ENCODE results near the gene KRT39. TPM values are rescaled to one million over a fixed set of nuclear protein-coding genes. Genes with fewer than 3 reads are reported as not detected.

Gene KRT39
- total RNA-seq, 1 donor = 0.36 TPM

DNA sequence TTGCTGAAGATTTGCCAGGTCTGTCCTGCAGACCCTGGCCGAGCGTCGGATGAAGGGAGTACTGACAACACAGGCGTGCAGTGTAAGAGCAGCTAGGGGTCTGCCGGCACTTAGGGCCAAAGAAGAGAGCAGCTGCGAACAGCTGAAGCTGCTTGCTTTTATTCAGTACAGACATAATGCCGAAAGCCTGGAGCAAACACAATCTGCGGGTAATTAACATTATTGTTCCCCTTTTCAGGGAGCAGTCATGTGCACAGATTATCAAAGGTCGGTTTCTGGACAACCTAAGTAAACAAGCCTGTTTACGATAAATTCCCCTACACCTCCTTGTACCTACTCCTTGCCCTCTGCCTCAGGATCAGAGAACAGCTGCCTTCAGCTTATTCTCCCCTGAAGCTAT, 17.3 kb downstream of the KRT39 start:
- no peak overlapping the region for H3K27ac ChIP-seq (ENCODE audit: low read depth, low read length)
- H3K9me3 ChIP-seq (ENCODE audit: low read depth, low read length) = no peaks in the 10 kb centered on the region
- no peak overlapping the region for H3K4me3 ChIP-seq (ENCODE audit: insufficient read depth, low read length)
- no peaks in the 10 kb centered on the region for H3K27me3 ChIP-seq (ENCODE audit: insufficient read depth, low read length)
- peaks cover 32% of the 10 kb centered on the region for H3K4me1 ChIP-seq (ENCODE audit: insufficient read depth, low read length)
- no peak for DNase-seq (ENCODE audit: insufficient read length, low spot score, missing footprints)
- no peaks in the 10 kb centered on the region for H4K20me1 ChIP-seq (ENCODE audit: insufficient read depth, low read length)
- H3K36me3 ChIP-seq (ENCODE audit: insufficient read depth, low read length) = no peaks in the 10 kb centered on the region
- H3K4me2 ChIP-seq (ENCODE audit: insufficient read depth, low read length) = no peak overlapping the region
- no peaks in the 10 kb centered on the region for H3K79me2 ChIP-seq (ENCODE audit: insufficient read depth, low read length)
- H2AFZ ChIP-seq (ENCODE audit: low read length) = peak overlapping the region; percentile 74
- TF ChIP-seq CTCF (IDR thresholded peaks at IDR 0.05; ENCODE audit: extremely low read depth, low read depth, low read length) = no peak

DNA sequence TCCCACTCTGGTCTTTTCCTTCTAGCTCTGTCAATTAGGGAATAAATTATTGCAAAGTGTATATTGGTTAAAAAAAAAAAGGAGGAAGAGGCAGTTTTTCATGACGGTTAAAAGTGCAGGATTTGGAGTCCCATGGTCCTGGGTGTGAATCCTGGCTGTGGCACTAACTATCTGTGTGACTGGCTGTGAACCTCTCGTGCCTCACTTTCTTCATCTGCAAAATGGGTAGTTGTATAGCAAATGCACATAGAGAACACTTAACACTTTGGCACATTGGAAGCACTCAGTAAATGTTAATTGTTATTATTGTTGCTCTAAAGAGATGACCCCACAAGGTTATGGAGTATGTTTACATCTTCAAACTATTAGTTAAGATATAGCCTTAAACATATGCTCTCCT, 18.8 kb downstream of the KRT39 start:
- peak overlapping the region; percentile 30 for H2AFZ ChIP-seq (ENCODE audit: low read length)
- no peaks in the 10 kb centered on the region for H3K36me3 ChIP-seq (ENCODE audit: insufficient read depth, low read length)
- H4K20me1 ChIP-seq (ENCODE audit: insufficient read depth, low read length) = no peaks in the 10 kb centered on the region
- no peak overlapping the region for H3K27ac ChIP-seq (ENCODE audit: low read depth, low read length)
- no peaks in the 10 kb centered on the region for H3K27me3 ChIP-seq (ENCODE audit: insufficient read depth, low read length)
- no peak for DNase-seq (ENCODE audit: insufficient read length, low spot score, missing footprints)
- no peaks in the 10 kb centered on the region for H3K9me3 ChIP-seq (ENCODE audit: low read depth, low read length)
- no peak for TF ChIP-seq CTCF (IDR thresholded peaks at IDR 0.05; ENCODE audit: extremely low read depth, low read depth, low read length)
- no peak overlapping the region for H3K4me3 ChIP-seq (ENCODE audit: insufficient read depth, low read length)
- no peak overlapping the region for H3K4me2 ChIP-seq (ENCODE audit: insufficient read depth, low read length)
- no peaks in the 10 kb centered on the region for H3K79me2 ChIP-seq (ENCODE audit: insufficient read depth, low read length)
- H3K4me1 ChIP-seq (ENCODE audit: insufficient read depth, low read length) = peaks cover 19% of the 10 kb centered on the region

DNA sequence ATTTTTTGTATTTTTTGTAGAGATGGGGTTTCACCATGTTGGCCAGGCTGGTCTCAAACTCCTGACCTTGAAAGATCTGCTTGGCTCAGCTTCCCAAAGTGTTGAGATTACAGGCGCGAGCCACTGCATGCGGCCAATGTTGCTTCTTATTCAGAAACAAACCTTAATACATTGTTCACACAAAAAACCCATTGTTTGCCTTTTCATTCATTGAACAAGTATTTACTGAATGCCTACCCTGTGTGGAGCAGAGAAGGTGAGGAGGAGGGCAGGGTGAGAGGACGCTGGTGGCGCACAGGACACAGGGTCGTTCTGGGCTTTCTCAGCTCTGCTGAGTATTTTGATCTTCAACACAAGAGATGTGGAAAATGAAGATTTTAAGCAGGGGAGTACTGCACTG, 21.3 kb downstream of the KRT39 start:
- no peak overlapping the region for H3K4me3 ChIP-seq (ENCODE audit: insufficient read depth, low read length)
- H3K4me1 ChIP-seq (ENCODE audit: insufficient read depth, low read length) = no peaks in the 10 kb centered on the region
- TF ChIP-seq CTCF (IDR thresholded peaks at IDR 0.05; ENCODE audit: extremely low read depth, low read depth, low read length) = no peak
- no peak overlapping the region for H3K4me2 ChIP-seq (ENCODE audit: insufficient read depth, low read length)
- no peaks in the 10 kb centered on the region for H3K9me3 ChIP-seq (ENCODE audit: low read depth, low read length)
- H3K79me2 ChIP-seq (ENCODE audit: insufficient read depth, low read length) = no peaks in the 10 kb centered on the region
- H4K20me1 ChIP-seq (ENCODE audit: insufficient read depth, low read length) = no peaks in the 10 kb centered on the region
- H3K36me3 ChIP-seq (ENCODE audit: insufficient read depth, low read length) = no peaks in the 10 kb centered on the region
- no peak overlapping the region for H2AFZ ChIP-seq (ENCODE audit: low read length)
- no peaks in the 10 kb centered on the region for H3K27me3 ChIP-seq (ENCODE audit: insufficient read depth, low read length)
- no peak overlapping the region for H3K27ac ChIP-seq (ENCODE audit: low read depth, low read length)
- no peak for DNase-seq (ENCODE audit: insufficient read length, low spot score, missing footprints)

DNA sequence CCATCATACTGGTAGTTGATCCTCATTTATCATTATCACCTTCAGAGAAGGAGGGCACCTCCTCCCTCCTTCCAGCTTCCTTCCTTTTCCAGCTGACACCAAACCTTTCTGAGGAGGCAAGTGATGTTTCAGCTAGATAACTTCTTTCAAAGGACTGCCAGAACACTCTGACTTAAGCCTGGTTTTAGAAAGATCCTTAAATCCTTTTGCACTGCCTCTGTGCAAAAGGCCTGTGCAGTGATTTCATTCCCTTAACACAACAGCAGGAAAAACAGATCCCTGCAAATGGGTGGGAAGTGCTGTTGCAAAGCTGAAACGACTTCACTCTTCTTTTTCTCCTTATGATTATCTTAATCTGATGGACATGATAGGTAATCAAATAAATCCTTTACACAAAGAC, 22.2 kb downstream of the KRT39 start:
- no peak overlapping the region for H3K4me2 ChIP-seq (ENCODE audit: insufficient read depth, low read length)
- no peak overlapping the region for H3K27ac ChIP-seq (ENCODE audit: low read depth, low read length)
- H3K27me3 ChIP-seq (ENCODE audit: insufficient read depth, low read length) = no peaks in the 10 kb centered on the region
- TF ChIP-seq CTCF (IDR thresholded peaks at IDR 0.05; ENCODE audit: extremely low read depth, low read depth, low read length) = no peak
- no peaks in the 10 kb centered on the region for H4K20me1 ChIP-seq (ENCODE audit: insufficient read depth, low read length)
- no peak overlapping the region for H3K4me3 ChIP-seq (ENCODE audit: insufficient read depth, low read length)
- no peak for DNase-seq (ENCODE audit: insufficient read length, low spot score, missing footprints)
- peak overlapping the region; percentile 71 for H2AFZ ChIP-seq (ENCODE audit: low read length)
- no peaks in the 10 kb centered on the region for H3K36me3 ChIP-seq (ENCODE audit: insufficient read depth, low read length)
- no peaks in the 10 kb centered on the region for H3K79me2 ChIP-seq (ENCODE audit: insufficient read depth, low read length)
- no peaks in the 10 kb centered on the region for H3K9me3 ChIP-seq (ENCODE audit: low read depth, low read length)
- no peaks in the 10 kb centered on the region for H3K4me1 ChIP-seq (ENCODE audit: insufficient read depth, low read length)
